Stimulated activated CD4-positive, alpha-beta T cell treated with anti-CD3 and anti-CD28 coated beads, Interleukin-2, amount 100 ng/mL, for 4 hours (primary cell): ENCODE measurements around the gene SNN.
A peak's percentile ranks its signal among the peaks of the same experiment; 100 is the strongest.

Experiments used
- DNase-seq: peaks from one replicate; pipeline ENCODE4 v3.0.0-alpha.2; 2020; ENCODE audit warnings: low read depth

SNN gene

GRCh38 chr16:11667824-11668622 is at the start of gene SNN:
Gene SNN, plus strand, starts transcription at chr16:11668455. Its CDS starts 7,605 bp downstream, at chr16:11676060.
- peak; percentile 81 for DNase-seq

GRCh38 chr16:11619327-11619851 is 48.9 kb upstream of the SNN start:
- no peak for DNase-seq

GRCh38 chr16:11620243-11621003 is 47.8 kb upstream of the SNN start:
- no peak for DNase-seq

- DNase-seq, result no peak
These were observed 46.7 kb upstream of the SNN start for GRCh38 chr16:11621539-11621919.

GRCh38 chr16:11621920-11622651 is 46.2 kb upstream of the SNN start:
- no peak for DNase-seq

GRCh38 chr16:11624205-11624604 is 44.0 kb upstream of the SNN start:
- no peak for DNase-seq

- no peak for DNase-seq
These were observed 43.3 kb upstream of the SNN start for GRCh38 chr16:11624636-11625607.

- DNase-seq, result no peak
These were observed 42.5 kb upstream of the SNN start for GRCh38 chr16:11625769-11626168.

GRCh38 chr16:11626657-11627291 is 41.5 kb upstream of the SNN start:
- DNase-seq, result no peak

- DNase-seq, result no peak
These were observed 41.0 kb upstream of the SNN start for GRCh38 chr16:11627292-11627663.

- DNase-seq, result no peak
These were observed 40.3 kb upstream of the SNN start for GRCh38 chr16:11627822-11628457.

- DNase-seq, result no peak
These were observed 38.9 kb upstream of the SNN start for GRCh38 chr16:11629071-11630030.

- no peak for DNase-seq
These were observed 38.0 kb upstream of the SNN start for GRCh38 chr16:11630046-11630767.

GRCh38 chr16:11630768-11631056 is 37.5 kb upstream of the SNN start:
- no peak for DNase-seq

- no peak for DNase-seq
These were observed 37.0 kb upstream of the SNN start for GRCh38 chr16:11631214-11631613.

GRCh38 chr16:11632455-11632939 is 35.8 kb upstream of the SNN start:
- no peak for DNase-seq

- DNase-seq, result no peak
These were observed 35.1 kb upstream of the SNN start for GRCh38 chr16:11633113-11633512.

- DNase-seq, result no peak
These were observed 33.9 kb upstream of the SNN start for GRCh38 chr16:11634312-11634711.
